NCI-H1436 (cell line): ENCODE data around the gene SLC2A1.
A peak's percentile ranks its signal among the peaks of the same experiment; 100 is the strongest.

Source experiments
- DNase-seq: peaks from one replicate; lab custom pipeline; 2025; lab: John Stamatoyannopoulos, UW

SLC2A1 gene

GRCh38 chr1:42942444-42942843 is 16.2 kb downstream of the SLC2A1 start:
- no peak for DNase-seq

- no peak for DNase-seq
These were observed 16.9 kb downstream of the SLC2A1 start for GRCh38 chr1:42941640-42942330.

GRCh38 chr1:42940851-42941639 is 17.6 kb downstream of the SLC2A1 start:
- no peak for DNase-seq

GRCh38 chr1:42938645-42939615 is 19.7 kb downstream of the SLC2A1 start:
- DNase-seq, result no peak

GRCh38 chr1:42937836-42938644 is 20.6 kb downstream of the SLC2A1 start:
- DNase-seq, result no peak

- no peak for DNase-seq
These were observed 21.4 kb downstream of the SLC2A1 start for GRCh38 chr1:42937141-42937696.

- no peak for DNase-seq
These were observed 22.2 kb downstream of the SLC2A1 start for GRCh38 chr1:42936309-42937078.

- no peak for DNase-seq
These were observed 22.7 kb downstream of the SLC2A1 start for GRCh38 chr1:42935971-42936308.

GRCh38 chr1:42935313-42935895 is 23.3 kb downstream of the SLC2A1 start:
- no peak for DNase-seq

GRCh38 chr1:42934541-42935312 is 23.9 kb downstream of the SLC2A1 start:
- DNase-seq, result no peak

- no peak for DNase-seq
These were observed 24.8 kb downstream of the SLC2A1 start for GRCh38 chr1:42933610-42934491.

- no peak for DNase-seq
These were observed 25.5 kb downstream of the SLC2A1 start for GRCh38 chr1:42933060-42933586.

GRCh38 chr1:42932442-42932941 is 26.2 kb downstream of the SLC2A1 start:
- no peak for DNase-seq

GRCh38 chr1:42931911-42932422 is 26.7 kb downstream of the SLC2A1 start:
- DNase-seq, result no peak

- DNase-seq, result peak; percentile 18
These were observed 27.5 kb downstream of the SLC2A1 start for GRCh38 chr1:42931108-42931539.

GRCh38 chr1:42930178-42931107 is 28.2 kb downstream of the SLC2A1 start:
- no peak for DNase-seq
